GM12878 (cell line): Measurements from ENCODE around the gene PCBP4. TPM values are rescaled to one million over a fixed set of nuclear protein-coding genes. Genes with fewer than 3 reads are reported as not detected.
A peak's percentile ranks its signal among the peaks of the same experiment; 100 is the strongest.

Experiments used
- ATAC-seq: fragments of 200-7000 bp; cut with Tn5 transposase; 3 replicates; pipeline ENCODE4 v1.9.1; 2020; ENCODE audit warnings: mild to moderate bottlenecking, moderate library complexity
- BruUV-seq: library from RNA; stranded (reverse); fragments of 400-500 nt; replicated peaks from 2 replicates; lab custom pipeline; 2021; lab: Mats Ljungman, UMichigan
- CTCF ChIA-PET: fragments of 300-600 bp; sonication (Branson Sonifier 250); formaldehyde crosslinking; extraction: SDS; loops from one replicate; lab custom pipeline; 2021; ENCODE audit warnings: inconsistent platforms; lab: Yijun Ruan, JAX
- POLR2A ChIA-PET: fragments of 350-600 bp; formaldehyde crosslinking; extraction: SDS; loops from one replicate; lab custom pipeline; 2021; ENCODE audit warnings: inconsistent platforms; lab: Charles Lee
- RAD21 ChIA-PET: fragments of 300-600 bp; sonication (Branson Sonifier 250); formaldehyde crosslinking; loops from one replicate; lab custom pipeline; 2023; ENCODE audit warnings: antibody characterized with exemption; ENCODE audit not compliant: unreplicated experiment; lab: Charles Lee
- SMC1A ChIA-PET: fragments of 300-600 bp; sonication (Branson Sonifier 250); formaldehyde crosslinking; loops from one replicate; lab custom pipeline; 2023; ENCODE audit not compliant: unreplicated experiment, uncharacterized antibody; lab: Charles Lee
- DNase-seq: peaks from one replicate; pipeline ENCODE4 v3.0.0-alpha.2; 2011; ENCODE audit warnings: low read depth, low spot score
- FAIRE-seq: peaks from 3 replicates; lab custom pipeline; 2011; peaks lifted over from hg19 to GRCh38; lab: Jason Lieb, UNC
- H2AFZ ChIP-seq: 2 replicates; pipeline ENCODE4 v1.6.0; 2011; ENCODE audit warnings: low read depth, low read length, control low read depth; ENCODE audit not compliant: control insufficient read depth
- H3K27ac ChIP-seq: 2 replicates; pipeline ENCODE4 v1.5.1; 2011; ENCODE audit warnings: control low read depth; ENCODE audit not compliant: control insufficient read depth, insufficient read depth
- H3K27me3 ChIP-seq, 2 experiments: replicated peaks in 1 of 2; 2 replicates each; pipeline versions ENCODE4 v1.6.0 to v1.6.1; 2011; ENCODE audit warnings: low read length in 1 of 2; ENCODE audit not compliant: control insufficient read depth in 2 of 2, insufficient read depth in 2 of 2
- H3K36me3 ChIP-seq, 2 experiments: 2 replicates each; pipeline ENCODE4 v1.5.1; 2011; ENCODE audit warnings: low read length in 1 of 2; ENCODE audit not compliant: control insufficient read depth in 2 of 2, insufficient read depth in 2 of 2
- H3K4me1 ChIP-seq: 2 replicates; pipeline ENCODE4 v1.6.1; 2011; ENCODE audit warnings: mild to moderate bottlenecking, low read length, moderate library complexity, mixed read lengths; ENCODE audit not compliant: control insufficient read depth, insufficient read depth
- H3K4me2 ChIP-seq: 2 replicates; pipeline ENCODE4 v1.6.0; 2011; ENCODE audit warnings: control low read depth; ENCODE audit not compliant: control insufficient read depth, insufficient read depth
- H3K4me3 ChIP-seq: fragments of 200-600 bp; sonication (generic); 2 replicates; pipeline ENCODE4 v1.5.1; 2016
- H3K79me2 ChIP-seq: 2 replicates; pipeline ENCODE4 v1.6.0; 2011; ENCODE audit warnings: low read length; ENCODE audit not compliant: control insufficient read depth, insufficient read depth
- H3K9ac ChIP-seq: 2 replicates; pipeline ENCODE4 v1.8.0; 2011; ENCODE audit warnings: low read length, control low read depth, mixed read lengths; ENCODE audit not compliant: control insufficient read depth, insufficient read depth
- H3K9me3 ChIP-seq: replicated peaks from 3 replicates; pipeline ENCODE4 v1.5.1; 2011; ENCODE audit warnings: mild to moderate bottlenecking, low read length; ENCODE audit not compliant: control insufficient read depth, insufficient read depth
- H4K20me1 ChIP-seq: 2 replicates; pipeline ENCODE4 v1.6.0; 2011; ENCODE audit not compliant: control insufficient read depth, insufficient read depth
- EZH2 ChIP-seq: IDR thresholded peaks from 2 replicates; pipeline ENCODE4 v1.6.1; 2012; ENCODE audit warnings: low read depth, mild to moderate bottlenecking, control low read depth, inconsistent platforms, low read length, borderline replicate concordance; ENCODE audit not compliant: control insufficient read depth
- MAX ChIP-seq: IDR thresholded peaks from 2 replicates; pipeline ENCODE4 v1.6.1; 2012; ENCODE audit warnings: low read depth, low read length, improper control_type of control experiment
- NFXL1 ChIP-seq: fragments of 450-650 bp; IDR thresholded peaks from 2 replicates; pipeline ENCODE4 v1.6.1; 2017; ENCODE audit warnings: antibody characterized with exemption, mild to moderate bottlenecking, borderline replicate concordance
- RCOR1 ChIP-seq: conservative IDR thresholded peaks from 2 replicates; pipeline ENCODE4 v1.6.1; 2012; ENCODE audit warnings: low read depth, low read length, improper control_type of control experiment
- YY1 ChIP-seq: IDR thresholded peaks from 2 replicates; pipeline ENCODE4 v1.6.1; 2011; ENCODE audit warnings: low read depth, mild to moderate bottlenecking, low read length
- ZNF622 ChIP-seq: fragments of 450-650 bp; IDR thresholded peaks from 2 replicates; pipeline ENCODE4 v1.6.1; 2017; ENCODE audit warnings: mild to moderate bottlenecking, inconsistent platforms
- ZNF687 ChIP-seq: fragments of 450-650 bp; IDR thresholded peaks from 2 replicates; pipeline ENCODE4 v1.6.1; 2017; ENCODE audit warnings: mild to moderate bottlenecking, moderate library complexity
- WGBS: methylation state at CpG from one replicate; pipeline ENCODE4 v1.1.6; 2016; ENCODE audit warnings: low lambda C conversion rate; ENCODE audit not compliant: insufficient replicate concordance, insufficient coverage; ENCODE audit errors: missing lambda C conversion rate; 5-methylcytosine and 5-hydroxymethylcytosine counted together
- in situ Hi-C: fragments of 300-500 bp; cut with MboI; formaldehyde crosslinking; loops from 9 replicates; pipeline ENCODE4 v1.14.3; 2018; ENCODE audit warnings: mixed read lengths
- intact Hi-C: fragments of 100-400 bp; cut with micrococcal nuclease; formaldehyde crosslinking; loops from one replicate; pipeline ENCODE4 v1.14.2; 2022; ENCODE audit not compliant: unreplicated experiment
- polyA plus RNA-seq, 11 experiments: library from polyadenylated mRNA; depleted of rRNA in 4 of 11; unstranded in 6 of 11; stranded (reverse) in 5 of 11; fragments of >200 nt; fragmentation: Nextera tagmentation in 4 of 11; fragmentation: Illumina TruSeq in 1 of 11; extraction: Ambion mirVana in 4 of 11; extraction: Trizol in 1 of 11; gene quantifications; 1 replicate in 1 of 11; 2 replicates in 10 of 11; pipeline versions ENCODE4 v1.2.1 to v1.2.3, GENCODE V29; 2011 to 2016; ENCODE audit warnings: inconsistent platforms in 2 of 11, missing spikeins in 2 of 11, low read depth in 1 of 11
- small RNA-seq: library from RNA; depleted of rRNA; stranded (forward); fragments of <200 nt; gene quantifications from one replicate; pipeline ENCODE3, GENCODE V24; 2014
- total RNA-seq, 4 experiments: library from RNA; depleted of rRNA in 3 of 4; stranded (reverse); fragments of >200 nt in 3 of 4; fragmentation: Illumina TruSeq in 1 of 4; extraction: Trizol in 1 of 4; gene quantifications; 2 replicates each; pipeline versions ENCODE4 v1.2.1 to v1.2.3, GENCODE V29; 2013 to 2021

The PCBP4 gene
- total and polyA plus RNA-seq, 10 of the 15 experiments (the other 5 are each of a cell fraction or from before 2014, with no cell fraction given): 0.05 to 14.5 (median 4.2) TPM

GRCh38 chr3:51916418-51916817 lies 50.8 kb downstream of the PCBP4 start (continued):
- TF ChIP-seq ZNF687: no peak

GRCh38 chr3:51908026-51908425 lies 59.2 kb downstream of the PCBP4 start:
- FAIRE-seq (peak; percentile 38), DNase-seq (no peak), ATAC-seq (no peak)
- no TSS peak for BruUV-seq
- Histone ChIP-seq H3K27ac (no peak overlapping the region), H3K4me1 (no peaks in the 10 kb centered on the region), H3K27me3 (no peaks in the 10 kb centered on the region), H3K9ac (no peak overlapping the region), H3K4me2 (no peak overlapping the region), H3K36me3 (no peaks in the 10 kb centered on the region), H3K9me3 (peaks cover 3% of the 10 kb centered on the region; the same call in 2 of the 3 replicates), H4K20me1 (no peaks in the 10 kb centered on the region), H2AFZ (no peak overlapping the region), H3K4me3 (no peak overlapping the region), H3K79me2 (no peaks in the 10 kb centered on the region)
- 27% methylated on average over 4 of the region's 4 CpGs for WGBS
- ChIA-PET CTCF (no interaction called here), POLR2A (no interaction called here), SMC1A (no interaction called here), RAD21 (no interaction called here)
- intact Hi-C loops (no loop called here), in situ Hi-C loops (no loop called here)
- TF ChIP-seq YY1 (no peak), NFXL1 (no peak), EZH2 (no peak), RCOR1 (no peak), ZNF622 (no peak), MAX (no peak)

Small RNAs within 50 kb of the gene (small RNA-seq; reads per million reads assigned to genes)
- not detected for gene AC115284.1

Other genes with a start within 250 kb of the PCBP4 start
Only the 7 nearest of the 14 such genes appear.
- 43.1 and 53.2 TPM in 2 replicates for gene RRP9, start 25.6 kb downstream of the PCBP4 start, total RNA-seq (2014; rRNA removed)
- gene RRP9, start 25.6 kb downstream of the PCBP4 start, total RNA-seq (2014; rRNA removed; fragmentation: Illumina TruSeq; extraction: Trizol): 29.8 and 34.1 TPM in 2 replicates
- 55.2 and 56.0 TPM in 2 replicates for gene RRP9, start 25.6 kb downstream of the PCBP4 start, total RNA-seq (2021)
- 8.5 and 19.5 TPM in 2 replicates for gene RRP9, start 25.6 kb downstream of the PCBP4 start, polyA plus RNA-seq (2011; rRNA removed)
- gene RRP9, start 25.6 kb downstream of the PCBP4 start, polyA plus RNA-seq (2014; fragmentation: Illumina TruSeq; extraction: Trizol): 6.6 and 30.6 TPM in 2 replicates
- 10 to 100 TPM in 1 of 2 experiments, 1 to 10 TPM in 1; 4.7 to 10.6 TPM for gene RRP9, start 25.6 kb downstream of the PCBP4 start, polyA plus RNA-seq (2014; fragmentation: Nextera tagmentation; extraction: Ambion mirVana)
- 49.3 and 54.3 TPM in 2 replicates for gene RRP9, start 25.6 kb downstream of the PCBP4 start, polyA plus RNA-seq (2014; rRNA removed)
- gene RRP9, start 25.6 kb downstream of the PCBP4 start, polyA plus RNA-seq (2016; fragmentation: Nextera tagmentation; extraction: Ambion mirVana): 10 to 100 TPM; 83.1 to 91.5 TPM
- gene PARP3, start 25.1 kb downstream of the PCBP4 start, total RNA-seq (2014; rRNA removed): 23.7 and 25.1 TPM in 2 replicates
- 13.6 and 16.0 TPM in 2 replicates for gene PARP3, start 25.1 kb downstream of the PCBP4 start, total RNA-seq (2014; rRNA removed; fragmentation: Illumina TruSeq; extraction: Trizol)
- 19.9 and 28.0 TPM in 2 replicates for gene PARP3, start 25.1 kb downstream of the PCBP4 start, total RNA-seq (2021)
- 12.9 and 20.5 TPM in 2 replicates for gene PARP3, start 25.1 kb downstream of the PCBP4 start, polyA plus RNA-seq (2011; rRNA removed)
- 7.8 and 20.0 TPM in 2 replicates for gene PARP3, start 25.1 kb downstream of the PCBP4 start, polyA plus RNA-seq (2014; fragmentation: Illumina TruSeq; extraction: Trizol)
- 1 to 10 TPM; 2.1 to 2.2 TPM for gene PARP3, start 25.1 kb downstream of the PCBP4 start, polyA plus RNA-seq (2014; fragmentation: Nextera tagmentation; extraction: Ambion mirVana)
- 31.2 and 35.5 TPM in 2 replicates for gene PARP3, start 25.1 kb downstream of the PCBP4 start, polyA plus RNA-seq (2014; rRNA removed)
- gene PARP3, start 25.1 kb downstream of the PCBP4 start, polyA plus RNA-seq (2016; fragmentation: Nextera tagmentation; extraction: Ambion mirVana): 10 to 100 TPM; 17.8 to 19.0 TPM
- not detected in 2 replicates for gene GPR62, start 12.1 kb downstream of the PCBP4 start, total RNA-seq (2014; rRNA removed)
- not detected in 2 replicates for gene GPR62, start 12.1 kb downstream of the PCBP4 start, total RNA-seq (2014; rRNA removed; fragmentation: Illumina TruSeq; extraction: Trizol)
- gene GPR62, start 12.1 kb downstream of the PCBP4 start, total RNA-seq (2021): not detected in 2 replicates
- not detected in 2 replicates for gene GPR62, start 12.1 kb downstream of the PCBP4 start, polyA plus RNA-seq (2011; rRNA removed)
- not detected in 2 replicates for gene GPR62, start 12.1 kb downstream of the PCBP4 start, polyA plus RNA-seq (2014; fragmentation: Illumina TruSeq; extraction: Trizol)
- gene GPR62, start 12.1 kb downstream of the PCBP4 start, polyA plus RNA-seq (2014; fragmentation: Nextera tagmentation; extraction: Ambion mirVana): not detected
- gene GPR62, start 12.1 kb downstream of the PCBP4 start, polyA plus RNA-seq (2014; rRNA removed): not detected in 2 replicates
- not detected for gene GPR62, start 12.1 kb downstream of the PCBP4 start, polyA plus RNA-seq (2016; fragmentation: Nextera tagmentation; extraction: Ambion mirVana)
- 59.9 and 62.4 TPM in 2 replicates for gene ABHD14B, start 6.6 kb upstream of the PCBP4 start, total RNA-seq (2014; rRNA removed)
- 28.9 and 30.5 TPM in 2 replicates for gene ABHD14B, start 6.6 kb upstream of the PCBP4 start, total RNA-seq (2014; rRNA removed; fragmentation: Illumina TruSeq; extraction: Trizol)
- 58.3 and 58.8 TPM in 2 replicates for gene ABHD14B, start 6.6 kb upstream of the PCBP4 start, total RNA-seq (2021)
- 45.4 and 76.5 TPM in 2 replicates for gene ABHD14B, start 6.6 kb upstream of the PCBP4 start, polyA plus RNA-seq (2011; rRNA removed)
- gene ABHD14B, start 6.6 kb upstream of the PCBP4 start, polyA plus RNA-seq (2014; fragmentation: Illumina TruSeq; extraction: Trizol): 35.9 and 51.1 TPM in 2 replicates
- 10 to 100 TPM in 1 of 2 experiments, 1 to 10 TPM in 1; 7.8 to 14.2 TPM for gene ABHD14B, start 6.6 kb upstream of the PCBP4 start, polyA plus RNA-seq (2014; fragmentation: Nextera tagmentation; extraction: Ambion mirVana)
- 73.0 and 80.4 TPM in 2 replicates for gene ABHD14B, start 6.6 kb upstream of the PCBP4 start, polyA plus RNA-seq (2014; rRNA removed)
- 10 to 100 TPM; 47.2 to 50.9 TPM for gene ABHD14B, start 6.6 kb upstream of the PCBP4 start, polyA plus RNA-seq (2016; fragmentation: Nextera tagmentation; extraction: Ambion mirVana)
- 12.2 and 13.1 TPM in 2 replicates for gene ABHD14A, start 7.6 kb upstream of the PCBP4 start, total RNA-seq (2014; rRNA removed)
- 5.0 and 5.9 TPM in 2 replicates for gene ABHD14A, start 7.6 kb upstream of the PCBP4 start, total RNA-seq (2014; rRNA removed; fragmentation: Illumina TruSeq; extraction: Trizol)
- gene ABHD14A, start 7.6 kb upstream of the PCBP4 start, total RNA-seq (2021): 9.3 and 12.2 TPM in 2 replicates
- 4.9 and 6.5 TPM in 2 replicates for gene ABHD14A, start 7.6 kb upstream of the PCBP4 start, polyA plus RNA-seq (2011; rRNA removed)
- gene ABHD14A, start 7.6 kb upstream of the PCBP4 start, polyA plus RNA-seq (2014; fragmentation: Illumina TruSeq; extraction: Trizol): 2.4 and 5.6 TPM in 2 replicates
- gene ABHD14A, start 7.6 kb upstream of the PCBP4 start, polyA plus RNA-seq (2014; fragmentation: Nextera tagmentation; extraction: Ambion mirVana): 1 to 10 TPM; 1.2 to 2.2 TPM
- gene ABHD14A, start 7.6 kb upstream of the PCBP4 start, polyA plus RNA-seq (2014; rRNA removed): 12.6 and 12.9 TPM in 2 replicates
- 10 to 100 TPM; 22.4 to 27.0 TPM for gene ABHD14A, start 7.6 kb upstream of the PCBP4 start, polyA plus RNA-seq (2016; fragmentation: Nextera tagmentation; extraction: Ambion mirVana)
- 28.9 and 35.1 TPM in 2 replicates for gene ACY1, start 16.1 kb upstream of the PCBP4 start, total RNA-seq (2014; rRNA removed)
- gene ACY1, start 16.1 kb upstream of the PCBP4 start, total RNA-seq (2014; rRNA removed; fragmentation: Illumina TruSeq; extraction: Trizol): 19.0 and 22.3 TPM in 2 replicates
- 27.4 and 33.5 TPM in 2 replicates for gene ACY1, start 16.1 kb upstream of the PCBP4 start, total RNA-seq (2021)
- 12.5 and 18.5 TPM in 2 replicates for gene ACY1, start 16.1 kb upstream of the PCBP4 start, polyA plus RNA-seq (2011; rRNA removed)
- gene ACY1, start 16.1 kb upstream of the PCBP4 start, polyA plus RNA-seq (2014; fragmentation: Illumina TruSeq; extraction: Trizol): 6.4 and 18.8 TPM in 2 replicates
- 10 to 100 TPM; 19.8 to 28.2 TPM for gene ACY1, start 16.1 kb upstream of the PCBP4 start, polyA plus RNA-seq (2014; fragmentation: Nextera tagmentation; extraction: Ambion mirVana)
- gene ACY1, start 16.1 kb upstream of the PCBP4 start, polyA plus RNA-seq (2014; rRNA removed): 31.3 and 42.2 TPM in 2 replicates
- 10 to 100 TPM; 32.0 to 37.0 TPM for gene ACY1, start 16.1 kb upstream of the PCBP4 start, polyA plus RNA-seq (2016; fragmentation: Nextera tagmentation; extraction: Ambion mirVana)
- gene RPL29, start 28.4 kb upstream of the PCBP4 start, total RNA-seq (2014; rRNA removed): 1,707 and 1,708 TPM in 2 replicates
- gene RPL29, start 28.4 kb upstream of the PCBP4 start, total RNA-seq (2014; rRNA removed; fragmentation: Illumina TruSeq; extraction: Trizol): 2,030 and 2,061 TPM in 2 replicates
- gene RPL29, start 28.4 kb upstream of the PCBP4 start, total RNA-seq (2021): 1,814 and 1,873 TPM in 2 replicates
- gene RPL29, start 28.4 kb upstream of the PCBP4 start, polyA plus RNA-seq (2011; rRNA removed): 1,274 and 1,606 TPM in 2 replicates
- 1,724 and 2,477 TPM in 2 replicates for gene RPL29, start 28.4 kb upstream of the PCBP4 start, polyA plus RNA-seq (2014; fragmentation: Illumina TruSeq; extraction: Trizol)
- 1,000 to 10,000 TPM; 1,053 to 1,085 TPM for gene RPL29, start 28.4 kb upstream of the PCBP4 start, polyA plus RNA-seq (2014; fragmentation: Nextera tagmentation; extraction: Ambion mirVana)
- gene RPL29, start 28.4 kb upstream of the PCBP4 start, polyA plus RNA-seq (2014; rRNA removed): 2,075 and 2,190 TPM in 2 replicates
- 1,000 to 10,000 TPM; 1,397 to 1,403 TPM for gene RPL29, start 28.4 kb upstream of the PCBP4 start, polyA plus RNA-seq (2016; fragmentation: Nextera tagmentation; extraction: Ambion mirVana)